DOHH2 (cell line): ENCODE data around the gene BEST3.

Source experiments
- H3F3A ChIP-seq: fragments of 200-600 bp; sonication (generic), shearing (Covaris generic); 2 replicates; pipeline ENCODE4 v1.6.0; 2016; ENCODE audit warnings: antibody characterized with exemption, mild to moderate bottlenecking; ENCODE audit not compliant: control insufficient read depth, insufficient read depth
- H3K27ac ChIP-seq: fragments of 200-600 bp; sonication (generic); 2 replicates; pipeline ENCODE4 v1.5.1; 2014; ENCODE audit warnings: low read depth, mild to moderate bottlenecking, low read length, moderate library complexity
- H3K27me3 ChIP-seq: fragments of 200-600 bp; sonication (generic); 2 replicates; pipeline ENCODE4 v1.6.1; 2014; ENCODE audit warnings: mild to moderate bottlenecking, low read length, mixed read lengths; ENCODE audit not compliant: control insufficient read depth
- H3K36me3 ChIP-seq: fragments of 200-600 bp; sonication (generic); 2 replicates; pipeline ENCODE4 v1.6.1; 2014; ENCODE audit warnings: mild to moderate bottlenecking, low read length, moderate library complexity, mixed read lengths; ENCODE audit not compliant: control insufficient read depth
- H3K4me1 ChIP-seq: fragments of 200-600 bp; sonication (generic); 2 replicates; pipeline ENCODE4 v1.6.1; 2014; ENCODE audit warnings: mild to moderate bottlenecking, low read length, mixed read lengths; ENCODE audit not compliant: control insufficient read depth
- H3K4me2 ChIP-seq: fragments of 200-600 bp; sonication (generic); 2 replicates; pipeline ENCODE4 v1.6.0; 2014; ENCODE audit warnings: mild to moderate bottlenecking, low read length, moderate library complexity
- H3K4me3 ChIP-seq: fragments of 200-600 bp; sonication (generic); 2 replicates; pipeline ENCODE4 v1.5.1; 2014; ENCODE audit warnings: mild to moderate bottlenecking, low read length, mixed read lengths
- H3K79me2 ChIP-seq: fragments of 200-600 bp; sonication (generic); 2 replicates; pipeline ENCODE4 v1.6.1; 2014; ENCODE audit warnings: mild to moderate bottlenecking, low read length, mixed read lengths; ENCODE audit not compliant: control insufficient read depth
- H3K9me2 ChIP-seq: fragments of 200-600 bp; sonication (generic); replicated peaks from 2 replicates; pipeline ENCODE4 v1.6.1; 2014; ENCODE audit warnings: mild to moderate bottlenecking, low read length, mixed read lengths; ENCODE audit not compliant: control insufficient read depth
- H3K9me3 ChIP-seq: fragments of 200-600 bp; sonication (generic); 2 replicates; pipeline ENCODE4 v1.6.1; 2014; ENCODE audit warnings: antibody characterized with exemption, low read length, mixed read lengths; ENCODE audit not compliant: control insufficient read depth, insufficient read depth
- H4K20me1 ChIP-seq: fragments of 200-600 bp; sonication (generic); 2 replicates; pipeline ENCODE4 v1.6.0; 2014; ENCODE audit warnings: low read depth, mild to moderate bottlenecking, antibody characterized with exemption, low read length, moderate library complexity; ENCODE audit not compliant: control insufficient read depth, insufficient read depth
- EZH2phosphoT487 ChIP-seq: fragments of 200-600 bp; sonication (generic); IDR thresholded peaks from 2 replicates; pipeline ENCODE4 v1.6.1; 2017; ENCODE audit warnings: borderline replicate concordance, mild to moderate bottlenecking, antibody characterized with exemption, low read length, moderate library complexity, mixed read lengths
- TF ChIP-seq, protein P1 (sequence below): fragments of 200-600 bp; sonication (generic); IDR thresholded peaks from one replicate; pipeline ENCODE4 v1.5.1; 2014; ENCODE audit warnings: antibody characterized with exemption, mild to moderate bottlenecking, low read depth, low read length; ENCODE audit not compliant: poor library complexity, severe bottlenecking

BEST3 gene

DNA sequence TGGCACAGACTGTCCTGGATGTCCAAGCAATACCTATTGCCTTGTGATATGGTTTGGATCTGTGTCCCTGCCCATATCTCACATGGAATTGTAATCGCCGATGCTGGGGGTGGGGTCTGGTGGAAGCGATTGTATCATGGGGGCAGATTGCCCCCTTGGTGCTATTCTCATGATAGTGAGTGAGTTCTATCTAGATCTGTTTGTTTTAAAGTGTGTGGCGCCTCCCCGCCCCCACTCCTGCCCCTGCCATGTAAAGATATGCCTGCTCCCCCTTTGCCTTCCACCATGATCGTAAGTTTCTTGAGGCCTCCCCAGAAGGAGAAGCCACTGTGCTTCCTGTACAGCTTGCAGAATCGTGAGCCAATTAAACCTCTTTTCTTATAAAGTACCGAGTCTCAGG, 71.6 kb downstream of the BEST3 start:
- H3K9me2 ChIP-seq: no peaks in the 10 kb centered on the region
- H3K4me3 ChIP-seq: no peak overlapping the region
- no peaks in the 10 kb centered on the region for H3F3A ChIP-seq
- H3K27ac ChIP-seq: no peak overlapping the region
- H3K79me2 ChIP-seq: no peaks in the 10 kb centered on the region
- H3K4me2 ChIP-seq: no peak overlapping the region
- H3K4me1 ChIP-seq: no peaks in the 10 kb centered on the region
- no peaks in the 10 kb centered on the region for H4K20me1 ChIP-seq
- TF ChIP-seq, protein P1, sequence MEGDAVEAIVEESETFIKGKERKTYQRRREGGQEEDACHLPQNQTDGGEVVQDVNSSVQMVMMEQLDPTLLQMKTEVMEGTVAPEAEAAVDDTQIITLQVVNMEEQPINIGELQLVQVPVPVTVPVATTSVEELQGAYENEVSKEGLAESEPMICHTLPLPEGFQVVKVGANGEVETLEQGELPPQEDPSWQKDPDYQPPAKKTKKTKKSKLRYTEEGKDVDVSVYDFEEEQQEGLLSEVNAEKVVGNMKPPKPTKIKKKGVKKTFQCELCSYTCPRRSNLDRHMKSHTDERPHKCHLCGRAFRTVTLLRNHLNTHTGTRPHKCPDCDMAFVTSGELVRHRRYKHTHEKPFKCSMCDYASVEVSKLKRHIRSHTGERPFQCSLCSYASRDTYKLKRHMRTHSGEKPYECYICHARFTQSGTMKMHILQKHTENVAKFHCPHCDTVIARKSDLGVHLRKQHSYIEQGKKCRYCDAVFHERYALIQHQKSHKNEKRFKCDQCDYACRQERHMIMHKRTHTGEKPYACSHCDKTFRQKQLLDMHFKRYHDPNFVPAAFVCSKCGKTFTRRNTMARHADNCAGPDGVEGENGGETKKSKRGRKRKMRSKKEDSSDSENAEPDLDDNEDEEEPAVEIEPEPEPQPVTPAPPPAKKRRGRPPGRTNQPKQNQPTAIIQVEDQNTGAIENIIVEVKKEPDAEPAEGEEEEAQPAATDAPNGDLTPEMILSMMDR: no peak
- no peak for TF ChIP-seq EZH2phosphoT487
- no peaks in the 10 kb centered on the region for H3K27me3 ChIP-seq
- no peaks in the 10 kb centered on the region for H3K36me3 ChIP-seq
- no peaks in the 10 kb centered on the region for H3K9me3 ChIP-seq

DNA sequence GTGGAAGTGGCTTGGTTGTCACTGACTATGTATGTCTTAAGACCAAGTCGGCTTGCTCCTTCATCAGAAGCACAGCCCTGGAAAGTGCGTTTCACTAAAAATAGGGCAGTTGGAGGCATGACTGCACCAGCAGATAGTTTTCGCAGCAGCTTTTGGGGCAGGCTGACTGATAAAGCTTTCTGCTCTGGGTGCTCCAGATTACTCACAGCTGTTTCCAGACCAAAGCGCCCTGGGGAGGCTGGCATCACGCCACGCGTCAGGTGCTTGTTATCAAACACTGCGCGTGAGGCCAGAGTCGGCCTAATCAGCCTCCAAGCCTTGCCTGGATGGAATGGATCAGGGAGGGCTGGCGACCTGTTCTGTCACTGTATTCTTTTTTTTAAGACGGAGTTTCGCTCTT, 75.1 kb downstream of the BEST3 start:
- no peaks in the 10 kb centered on the region for H3F3A ChIP-seq
- no peaks in the 10 kb centered on the region for H3K4me1 ChIP-seq
- H3K27me3 ChIP-seq: no peaks in the 10 kb centered on the region; the same call in 1 of the 2 replicates
- no peak for TF ChIP-seq EZH2phosphoT487
- TF ChIP-seq, protein P1: no peak
- H3K36me3 ChIP-seq: no peaks in the 10 kb centered on the region
- H3K9me3 ChIP-seq: no peaks in the 10 kb centered on the region
- no peaks in the 10 kb centered on the region for H3K9me2 ChIP-seq
- no peak overlapping the region for H3K4me3 ChIP-seq
- H3K27ac ChIP-seq: no peak overlapping the region
- H3K4me2 ChIP-seq: no peak overlapping the region
- no peaks in the 10 kb centered on the region for H3K79me2 ChIP-seq
- H4K20me1 ChIP-seq: no peaks in the 10 kb centered on the region

DNA sequence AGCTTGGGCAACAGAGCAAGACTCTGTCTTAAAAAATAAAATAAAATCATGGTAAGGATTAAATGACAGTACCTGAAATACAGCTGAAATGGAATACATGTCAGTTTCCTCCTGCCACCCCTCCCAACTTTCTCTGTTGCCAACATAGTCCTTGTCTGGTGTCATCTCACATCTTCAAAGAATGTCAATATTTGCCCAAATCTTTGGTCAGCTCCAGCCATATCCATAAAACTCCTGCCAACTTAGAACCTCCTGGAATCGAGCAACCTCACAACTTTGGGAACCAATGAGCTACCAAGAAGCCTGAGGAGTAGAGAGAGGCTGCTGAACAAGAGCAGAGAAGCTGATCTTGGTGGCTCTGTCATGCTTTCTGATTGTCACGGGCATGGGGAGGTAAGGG, 77.6 kb downstream of the BEST3 start:
- Histone ChIP-seq H3K4me2 (no peak overlapping the region), H3K79me2 (no peaks in the 10 kb centered on the region), H3K4me3 (no peak overlapping the region), H3K27ac (no peak overlapping the region), H3K9me2 (no peaks in the 10 kb centered on the region), H3K4me1 (no peaks in the 10 kb centered on the region), H4K20me1 (no peaks in the 10 kb centered on the region), H3K27me3 (no peaks in the 10 kb centered on the region; the same call in 1 of the 2 replicates), H3F3A (no peaks in the 10 kb centered on the region), H3K36me3 (no peaks in the 10 kb centered on the region), H3K9me3 (no peaks in the 10 kb centered on the region)
- TF ChIP-seq, protein P1: no peak
- TF ChIP-seq EZH2phosphoT487: no peak
